CD4-positive, alpha-beta memory T cell (primary cell): Measurements from ENCODE around the gene CEP170B. TPM values are rescaled to one million over a fixed set of nuclear protein-coding genes. Genes with fewer than 3 reads are reported as not detected.

ENCODE experiments used
- CTCF ChIA-PET: fragments of 350-600 bp; sonication (Branson Sonifier 250); formaldehyde crosslinking; loops from one replicate; lab custom pipeline; 2021; ENCODE audit warnings: inconsistent platforms; ENCODE audit not compliant: partially characterized antibody; lab: Charles Lee
- POLR2A ChIA-PET: fragments of 350-600 bp; sonication (Branson Sonifier 250); formaldehyde crosslinking; loops from one replicate; lab custom pipeline; 2021; ENCODE audit not compliant: partially characterized antibody; lab: Charles Lee
- DNase-seq, 5 donors: peaks; one replicate each; pipeline versions ENCODE4 v3.0.0 to v3.0.0-alpha.2; 2020 to 2022; ENCODE audit warnings: mixed read lengths in 1 of 5
- H3K27ac ChIP-seq: one replicate; pipeline ENCODE4 v1.7.0; 2013; ENCODE audit warnings: low read depth, low read length
- H3K27me3 ChIP-seq: 2 replicates; pipeline ENCODE4 v1.7.0; 2013; ENCODE audit warnings: mild to moderate bottlenecking, low read length, moderate library complexity; ENCODE audit not compliant: insufficient read depth
- H3K36me3 ChIP-seq: 2 replicates; pipeline ENCODE4 v1.7.0; 2013; ENCODE audit warnings: mild to moderate bottlenecking, low read length, moderate library complexity; ENCODE audit not compliant: insufficient read depth
- H3K4me1 ChIP-seq: 2 replicates; pipeline ENCODE4 v1.7.0; 2013; ENCODE audit warnings: mild to moderate bottlenecking, low read length, moderate library complexity; ENCODE audit not compliant: insufficient read depth
- H3K4me3 ChIP-seq, 2 donors: one replicate each; pipeline ENCODE4 v1.7.0; 2013; ENCODE audit warnings: low read length in 2 of 2, mild to moderate bottlenecking in 1 of 2
- H3K9me3 ChIP-seq, 2 donors: one replicate each; pipeline ENCODE4 v1.7.0; 2013; ENCODE audit warnings: low read length in 2 of 2, control low read depth in 1 of 2; ENCODE audit not compliant: control insufficient read depth in 1 of 2
- H3K27ac Mint-ChIP-seq, 7 donors: one replicate each; pipeline ENCODE4 v1.8.0; 2020 to 2021; ENCODE audit warnings: mixed read lengths in 7 of 7, mild to moderate bottlenecking in 6 of 7, inconsistent platforms in 3 of 7, moderate library complexity in 3 of 7
- H3K27me3 Mint-ChIP-seq, 2 donors: one replicate each; pipeline ENCODE4 v1.8.0; 2020 to 2021; ENCODE audit warnings: mixed read lengths in 2 of 2
- H3K36me3 Mint-ChIP-seq, 2 donors: one replicate each; pipeline ENCODE4 v1.8.0; 2020 to 2021; ENCODE audit warnings: mixed read lengths in 2 of 2, inconsistent platforms in 1 of 2, mild to moderate bottlenecking in 1 of 2
- H3K4me1 Mint-ChIP-seq, 4 donors: one replicate each; pipeline ENCODE4 v1.8.0; 2020 to 2021; ENCODE audit warnings: mixed read lengths in 4 of 4, mild to moderate bottlenecking in 1 of 4
- H3K4me3 Mint-ChIP-seq, 8 donors: one replicate each; pipeline ENCODE4 v1.8.0; 2020 to 2021; ENCODE audit warnings: mixed read lengths in 8 of 8, mild to moderate bottlenecking in 7 of 8, moderate library complexity in 6 of 8, inconsistent platforms in 3 of 8
- H3K9me3 Mint-ChIP-seq, 8 donors: one replicate each; pipeline ENCODE4 v1.8.0; 2020 to 2021; ENCODE audit warnings: mixed read lengths in 8 of 8, mild to moderate bottlenecking in 5 of 8, inconsistent platforms in 3 of 8, moderate library complexity in 1 of 8
- intact Hi-C: fragments of 100-400 bp; cut with micrococcal nuclease; formaldehyde crosslinking; loops from one replicate; pipeline ENCODE4 v1.15.1; 2023
- polyA plus RNA-seq, 2 donors: library from polyadenylated mRNA; unstranded; fragments of 300-500 nt; fragmentation: Illumina TruSeq; gene quantifications; one replicate each; pipeline ENCODE4 v1.2.3, GENCODE V29; 2021
- total RNA-seq, 2 experiments: library from RNA; stranded (reverse); gene quantifications; one replicate each; pipeline ENCODE4 v1.2.3, GENCODE V29; 2021

The CEP170B gene
- total and polyA plus RNA-seq, 4 experiments from 2014 or later = 0.16 to 3.8 (median 3.0) TPM; not detected in 1

- Histone ChIP-seq H3K9me3 (no peaks in the 10 kb centered on the region), H3K27ac (no peak overlapping the region), H3K27me3 (no peaks in the 10 kb centered on the region), H3K36me3 (no peaks in the 10 kb centered on the region), H3K4me3 (no peak overlapping the region), H3K4me1 (peaks cover 16% of the 10 kb centered on the region)
- Mint-ChIP-seq H3K9me3 (no peaks in the 10 kb centered on the region), H3K27me3 (no peaks in the 10 kb centered on the region), H3K4me1 (peaks cover 3 to 12% (median 3%) of the 10 kb centered on the region in 4 donors), H3K4me3 (peak overlapping the region in 7 of 8 donors; percentile 2 to 63 (median 51)), H3K27ac (peak overlapping the region in 1 of 7 donors; percentile 55), H3K36me3 (no peaks in the 10 kb centered on the region)
- POLR2A ChIA-PET = no interaction called here
- no peak for DNase-seq
- CTCF ChIA-PET = no interaction called here
- intact Hi-C loops = no loop called here
Measured at GRCh38 chr14:104863131-104863862, 1.8 kb upstream of the CEP170B start.

- Mint-ChIP-seq H3K9me3 (no peaks in the 10 kb centered on the region), H3K36me3 (no peaks in the 10 kb centered on the region), H3K27me3 (no peaks in the 10 kb centered on the region), H3K4me1 (peaks cover 3 to 12% (median 3%) of the 10 kb centered on the region in 4 donors), H3K27ac (peak overlapping the region in 1 of 7 donors; percentile 55), H3K4me3 (peak overlapping the region in 7 of 8 donors; percentile 2 to 75 (median 57))
- H3K4me1 ChIP-seq = peaks cover 16% of the 10 kb centered on the region
- POLR2A ChIA-PET = no interaction called here
- H3K36me3 ChIP-seq = no peaks in the 10 kb centered on the region
- no peak for DNase-seq
- intact Hi-C loops = loop anchor here (2.0 kb wide), 1 partner anchor 37 kb away; no protein-coding TSS in a partner anchor
- CTCF ChIA-PET = interaction anchor here (0.8 kb wide), 1 partner anchor 38 kb away, joined by 3 read pairs; no protein-coding TSS in a partner anchor
- H3K4me3 ChIP-seq = no peak overlapping the region
- no peak overlapping the region for H3K27ac ChIP-seq
- H3K27me3 ChIP-seq = no peaks in the 10 kb centered on the region
- H3K9me3 ChIP-seq = no peaks in the 10 kb centered on the region
Measured at GRCh38 chr14:104863923-104864266, 1.2 kb upstream of the CEP170B start.

- Mint-ChIP-seq H3K4me3 (peak overlapping the region; percentile 40 to 79 (median 64)), H3K4me1 (peaks cover 3 to 12% (median 3%) of the 10 kb centered on the region in 4 donors), H3K27ac (peak overlapping the region in 1 of 7 donors; percentile 55), H3K36me3 (no peaks in the 10 kb centered on the region), H3K27me3 (no peaks in the 10 kb centered on the region), H3K9me3 (no peaks in the 10 kb centered on the region)
- intact Hi-C loops = loop anchor here (2.0 kb wide), 1 partner anchor 38 kb away; no protein-coding TSS in a partner anchor
- peak overlapping the region in 1 of 2 donors; percentile 36 for H3K4me3 ChIP-seq
- peak in 2 of 5 donors; percentile 12 to 17 for DNase-seq
- peaks cover 16% of the 10 kb centered on the region for H3K4me1 ChIP-seq
- no peaks in the 10 kb centered on the region for H3K9me3 ChIP-seq
- H3K36me3 ChIP-seq = no peaks in the 10 kb centered on the region
- CTCF ChIA-PET = interaction anchor here (0.8 kb wide), 1 partner anchor 38 kb away, joined by 3 read pairs; no protein-coding TSS in a partner anchor
- POLR2A ChIA-PET = interaction anchor here (0.7 to 0.8 kb wide), 2 partner anchors 64 to 111 kb away, joined by 3 read pairs; partner anchors contain the start of gene SIVA1
- H3K27me3 ChIP-seq = no peaks in the 10 kb centered on the region
- H3K27ac ChIP-seq = no peak overlapping the region
Measured at GRCh38 chr14:104864267-104865080, 594 bp upstream of the CEP170B start.

DNA sequence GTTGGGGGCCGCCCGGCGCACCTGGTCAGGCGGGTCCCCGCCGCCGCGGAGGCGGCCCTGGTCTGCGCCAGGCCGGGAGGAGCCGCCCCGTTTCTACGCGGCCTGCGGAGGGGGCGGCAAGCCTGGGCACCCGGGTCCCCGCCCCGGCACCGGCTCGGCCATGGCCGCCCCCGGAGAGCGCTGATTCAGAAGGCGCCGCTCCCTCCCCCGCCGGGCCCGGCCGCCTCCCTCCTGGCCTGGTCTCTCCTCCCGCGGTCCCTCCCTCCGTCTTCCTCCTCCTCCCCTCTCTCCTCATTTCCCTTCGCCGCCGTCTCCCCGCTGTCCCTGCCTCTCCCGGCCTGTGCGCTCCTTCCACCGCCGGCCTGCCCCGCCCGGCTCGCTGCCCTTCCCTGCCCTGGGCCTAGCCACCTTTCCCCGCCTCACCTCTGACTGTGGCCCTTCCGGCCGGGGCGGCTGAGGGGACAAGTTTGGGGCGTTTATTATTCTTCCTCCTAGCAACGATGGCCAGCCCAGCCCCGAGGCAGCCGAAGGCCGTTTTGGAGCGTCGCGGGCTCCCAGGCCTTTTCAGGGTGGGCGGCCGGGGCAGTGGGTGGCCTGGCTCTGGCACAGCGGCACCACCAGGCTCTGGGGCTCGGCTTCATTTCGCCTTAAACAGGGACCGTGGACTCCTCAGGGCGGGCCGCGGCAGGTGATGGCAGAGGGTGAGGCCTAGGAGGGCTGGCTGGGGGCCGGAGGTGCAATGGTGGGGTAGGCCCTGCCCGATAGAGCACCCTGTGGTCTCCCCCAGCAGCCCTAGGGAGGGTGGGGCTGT is 768 bp downstream of the CEP170B start:
- intact Hi-C loops = loop anchor here (2.0 kb wide), 1 partner anchor 39 kb away; no protein-coding TSS in a partner anchor
- H3K9me3 ChIP-seq = no peaks in the 10 kb centered on the region
- no peaks in the 10 kb centered on the region for H3K27me3 ChIP-seq
- H3K27ac Mint-ChIP-seq = no peak overlapping the region
- H3K27ac ChIP-seq = no peak overlapping the region
- no peaks in the 10 kb centered on the region for H3K9me3 Mint-ChIP-seq
- H3K27me3 Mint-ChIP-seq = no peaks in the 10 kb centered on the region
- H3K36me3 ChIP-seq = no peaks in the 10 kb centered on the region
- peaks cover 16% of the 10 kb centered on the region for H3K4me1 ChIP-seq
- POLR2A ChIA-PET = interaction anchor here (0.7 kb wide), 1 partner anchor 1524 kb away, joined by 3 read pairs; no protein-coding TSS in a partner anchor
- no peaks in the 10 kb centered on the region for H3K36me3 Mint-ChIP-seq
- peak overlapping the region; percentile 26 to 73 (median 52) for H3K4me3 Mint-ChIP-seq
- H3K4me1 Mint-ChIP-seq = peaks cover 3 to 12% (median 3%) of the 10 kb centered on the region in 4 donors
- CTCF ChIA-PET = interaction anchor here (1.3 kb wide), 1 partner anchor 97 kb away, joined by 4 read pairs; no protein-coding TSS in a partner anchor
- peak in 1 of 5 donors; percentile 11 for DNase-seq
- H3K4me3 ChIP-seq = no peak overlapping the region

DNA sequence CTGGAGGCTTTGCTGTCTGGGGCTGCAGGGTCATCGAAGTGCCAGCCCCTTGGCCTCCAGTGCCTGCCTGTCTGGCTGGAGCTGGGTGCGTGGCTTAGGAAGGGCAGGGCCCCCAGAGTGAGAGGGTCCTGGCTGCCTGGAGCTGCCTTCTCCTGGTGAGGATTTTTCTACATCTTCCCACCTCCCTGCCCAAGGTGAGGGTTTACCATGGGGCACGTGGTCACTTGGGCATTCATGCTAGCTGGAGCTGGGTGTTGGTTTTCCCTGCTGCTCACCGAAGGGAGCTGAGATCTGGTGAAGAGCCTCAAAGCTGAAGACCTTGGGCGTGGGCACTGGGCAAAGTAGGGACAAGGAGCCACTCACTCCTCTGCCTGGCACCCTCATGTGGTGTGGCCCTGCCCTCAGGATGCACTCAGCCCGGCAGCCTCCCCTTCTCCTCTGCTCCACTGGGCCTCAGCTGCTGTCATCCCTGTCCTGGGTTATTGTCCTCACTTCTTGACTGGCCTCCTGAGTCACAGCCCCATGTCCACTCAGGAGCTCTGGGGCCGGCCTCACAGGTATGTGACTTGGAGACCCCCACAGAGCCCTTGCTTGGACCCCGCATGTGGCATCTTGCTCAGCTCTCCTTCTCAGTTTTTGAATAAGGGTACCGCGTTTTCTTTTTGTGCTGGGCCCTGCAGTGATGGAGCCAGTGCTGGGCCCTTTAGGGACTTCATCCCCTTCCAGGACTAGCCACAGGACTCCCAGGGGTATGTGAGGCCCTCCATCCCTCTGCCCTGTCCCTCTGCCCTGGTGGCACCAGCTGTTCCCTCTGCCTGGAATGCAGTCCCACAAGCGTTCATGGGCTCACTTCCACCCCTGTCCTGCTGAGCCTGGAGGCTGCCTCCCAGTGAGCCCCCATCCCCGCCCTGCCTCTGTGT is 1.6 kb downstream of the CEP170B start:
- Mint-ChIP-seq H3K9me3 (no peaks in the 10 kb centered on the region), H3K27ac (peak overlapping the region in 4 of 7 donors; percentile 46 to 83 (median 56)), H3K4me3 (peak overlapping the region; percentile 50 to 73 (median 64)), H3K36me3 (no peaks in the 10 kb centered on the region), H3K4me1 (peaks cover 3 to 12% (median 3%) of the 10 kb centered on the region in 4 donors), H3K27me3 (no peaks in the 10 kb centered on the region)
- Histone ChIP-seq H3K27ac (no peak overlapping the region), H3K4me1 (peaks cover 16% of the 10 kb centered on the region), H3K27me3 (no peaks in the 10 kb centered on the region), H3K4me3 (no peak overlapping the region), H3K9me3 (no peaks in the 10 kb centered on the region), H3K36me3 (no peaks in the 10 kb centered on the region)
- no peak for DNase-seq
- intact Hi-C loops = no loop called here
- CTCF ChIA-PET = interaction anchor here (1.3 kb wide), 1 partner anchor 98 kb away, joined by 4 read pairs; no protein-coding TSS in a partner anchor
- POLR2A ChIA-PET = interaction anchor here (0.7 kb wide), 1 partner anchor 1525 kb away, joined by 3 read pairs; no protein-coding TSS in a partner anchor
